ENCODE measurements around the gene DAPK1. TPM values are rescaled to one million over a fixed set of nuclear protein-coding genes. Genes with fewer than 3 reads are reported as not detected.

The DAPK1 gene
- total and polyA plus RNA-seq, 4 donors: 33.0 to 301 (median 94.1) TPM

DNA sequence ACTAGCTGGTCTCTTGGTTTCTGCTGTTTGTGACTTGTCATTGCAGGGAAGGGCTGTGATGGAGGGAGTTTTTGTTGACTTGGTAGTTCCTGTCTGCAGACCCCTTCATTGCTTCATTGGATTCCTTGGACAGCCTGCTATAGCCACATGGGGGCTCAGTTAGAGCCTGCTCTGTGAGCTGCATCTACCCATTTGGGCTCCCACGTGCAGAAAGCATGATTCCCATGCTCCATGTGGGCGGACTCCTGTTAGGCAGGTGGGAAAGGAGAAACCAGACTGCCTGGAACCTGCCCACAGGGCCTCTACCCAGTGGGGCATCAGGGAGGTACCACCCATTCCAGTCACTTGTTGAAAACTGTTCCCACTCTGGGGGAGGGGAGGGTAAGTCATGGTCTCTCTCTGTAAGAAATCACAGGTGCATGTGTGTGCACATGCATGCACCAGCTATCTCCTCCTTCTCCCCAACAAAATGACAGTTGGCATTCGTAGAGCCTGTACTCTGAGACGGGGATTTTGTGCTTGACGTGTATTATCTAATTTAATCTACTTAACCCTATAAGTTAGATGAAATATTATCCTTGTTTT is 61.0 kb downstream of the DAPK1 start:
- DNase-seq (no peak), ATAC-seq (ENCODE audit: insufficient read depth, low FRiP score) (no peak)
- Histone ChIP-seq H3K36me3 (ENCODE audit: control insufficient read depth in 4 of 4, insufficient read depth in 4 of 4, low read length in 4 of 4) (peaks cover 0 to 28% (median 3%) of the 10 kb centered on the region in 4 donors), H3K27ac (ENCODE audit: low read depth in 1 of 2, low read length in 1 of 2) (no peak overlapping the region), H3K27me3 (ENCODE audit: control insufficient read depth in 3 of 3, insufficient read depth in 3 of 3, low read length in 2 of 3) (no peaks in the 10 kb centered on the region), H3K4me3 (no peak overlapping the region), H3K9me3 (ENCODE audit: control insufficient read depth in 4 of 4, insufficient read depth in 3 of 4, low read length in 3 of 4) (peaks cover 0 to 2% (median 0%) of the 10 kb centered on the region in 4 donors), H3K4me1 (ENCODE audit: control insufficient read depth in 5 of 5, insufficient read depth in 5 of 5, low read length in 5 of 5) (peaks cover 5 to 28% (median 11%) of the 10 kb centered on the region in 5 donors), H3K9ac (ENCODE audit: insufficient read depth in 1 of 2, low read length in 2 of 2) (no peak overlapping the region)
- 87 to 92% methylated on average over 5 of the region's 5 CpGs for WGBS, 2 donors
- TF ChIP-seq CTCF (IDR thresholded peaks at IDR 0.05; ENCODE audit: control extremely low read depth, extremely low read depth): no peak

GRCh38 chr9:87562062-87562461 is 64.4 kb downstream of the DAPK1 start:
- ATAC-seq (ENCODE audit: insufficient read depth, low FRiP score): no peak
- Histone ChIP-seq H3K27me3 (ENCODE audit: control insufficient read depth in 3 of 3, insufficient read depth in 3 of 3, low read length in 2 of 3) (no peaks in the 10 kb centered on the region), H3K4me1 (ENCODE audit: control insufficient read depth in 5 of 5, insufficient read depth in 5 of 5, low read length in 5 of 5) (peaks cover 5 to 25% (median 14%) of the 10 kb centered on the region in 5 donors), H3K9ac (ENCODE audit: insufficient read depth in 1 of 2, low read length in 2 of 2) (no peak overlapping the region), H3K4me3 (no peak overlapping the region), H3K36me3 (ENCODE audit: control insufficient read depth in 4 of 4, insufficient read depth in 4 of 4, low read length in 4 of 4) (peaks cover 0 to 15% (median 3%) of the 10 kb centered on the region in 4 donors), H3K9me3 (ENCODE audit: control insufficient read depth in 4 of 4, insufficient read depth in 3 of 4, low read length in 3 of 4) (peaks cover 0 to 2% (median 0%) of the 10 kb centered on the region in 4 donors), H3K27ac (ENCODE audit: low read depth in 1 of 2, low read length in 1 of 2) (no peak overlapping the region)
- no peak for TF ChIP-seq CTCF (IDR thresholded peaks at IDR 0.05; ENCODE audit: control extremely low read depth, extremely low read depth)
- 83 to 86% methylated on average over 7 of the region's 7 CpGs for WGBS, 2 donors
- no peak for DNase-seq

GRCh38 chr9:87562530-87563170 is 65.0 kb downstream of the DAPK1 start:
- WGBS, 2 donors: 72 to 97% methylated on average over 2 of the region's 2 CpGs
- no peak for TF ChIP-seq CTCF (IDR thresholded peaks at IDR 0.05; ENCODE audit: control extremely low read depth, extremely low read depth)
- H3K9me3 ChIP-seq (ENCODE audit: control insufficient read depth in 4 of 4, insufficient read depth in 3 of 4, low read length in 3 of 4): peaks cover 0 to 2% (median 0%) of the 10 kb centered on the region in 4 donors
- peaks cover 0 to 15% (median 3%) of the 10 kb centered on the region in 4 donors for H3K36me3 ChIP-seq (ENCODE audit: control insufficient read depth in 4 of 4, insufficient read depth in 4 of 4, low read length in 4 of 4)
- DNase-seq (no peak), ATAC-seq (ENCODE audit: insufficient read depth, low FRiP score) (no peak)
- H3K9ac ChIP-seq (ENCODE audit: insufficient read depth in 1 of 2, low read length in 2 of 2): no peak overlapping the region
- no peak overlapping the region for H3K27ac ChIP-seq (ENCODE audit: low read depth in 1 of 2, low read length in 1 of 2)
- H3K4me1 ChIP-seq (ENCODE audit: control insufficient read depth in 5 of 5, insufficient read depth in 5 of 5, low read length in 5 of 5): peaks cover 5 to 29% (median 14%) of the 10 kb centered on the region in 5 donors
- H3K27me3 ChIP-seq (ENCODE audit: control insufficient read depth in 3 of 3, insufficient read depth in 3 of 3, low read length in 2 of 3): no peaks in the 10 kb centered on the region
- H3K4me3 ChIP-seq: no peak overlapping the region

All from lung (tissue), 12 donors.